Stomach (tissue), 9 donors: Measurements from ENCODE around the gene DDX27. TPM values are rescaled to one million over a fixed set of nuclear protein-coding genes. Genes with fewer than 3 reads are reported as not detected.
A peak's percentile ranks its signal among the peaks of the same experiment; 100 is the strongest.

Source experiments
- DNase-seq, 2 donors: peaks; one replicate each; pipeline versions ENCODE4 v3.0.0 to v3.0.0-alpha.2; 2013 to 2019
- H3K27ac ChIP-seq, 5 donors: fragments of 200-600 bp in 4 of 5; sonication (generic) in 4 of 5; one replicate each; pipeline ENCODE4 v1.5.1; 2013 to 2019; ENCODE audit warnings: mild to moderate bottlenecking in 1 of 5, moderate library complexity in 1 of 5
- H3K27me3 ChIP-seq, 3 donors: fragments of 200-600 bp; sonication (generic); one replicate each; pipeline ENCODE4 v1.5.1; 2017 to 2019; ENCODE audit warnings: mixed run types in 1 of 3
- H3K36me3 ChIP-seq, 4 donors: fragments of 200-600 bp; sonication (generic); 1 replicate in 3 of 4; 2 replicates in 1 of 4; pipeline ENCODE4 v1.5.1; 2016 to 2019
- H3K4me1 ChIP-seq, 4 donors: fragments of 200-600 bp; sonication (generic); one replicate each; pipeline ENCODE4 v1.5.1; 2016 to 2019
- H3K4me3 ChIP-seq, 4 donors: fragments of 200-600 bp; sonication (generic) in 3 of 4; one replicate each; pipeline ENCODE4 v1.5.1; 2016 to 2019; ENCODE audit warnings: mild to moderate bottlenecking in 1 of 4
- H3K9me3 ChIP-seq, 4 donors: fragments of 200-600 bp; sonication (generic); one replicate each; pipeline ENCODE4 v1.5.1; 2016 to 2019
- CTCF ChIP-seq, 7 experiments: fragments of 450-650 bp in 4 of 7; fragments of 200-600 bp in 3 of 7; sonication (generic) in 3 of 7; IDR thresholded peaks; one replicate each; pipeline ENCODE4 v1.5.1; 2016 to 2019; ENCODE audit warnings: antibody characterized with exemption in 7 of 7, control low read depth in 2 of 7, mild to moderate bottlenecking in 1 of 7
- EP300 ChIP-seq: sonication (generic); formaldehyde crosslinking; IDR thresholded peaks from one replicate; pipeline ENCODE4 v1.6.1; 2017; ENCODE audit warnings: antibody characterized with exemption
- POLR2A ChIP-seq, 4 donors: fragments of 450-650 bp; IDR thresholded peaks; one replicate each; pipeline ENCODE4 v1.6.1; 2016; ENCODE audit warnings: antibody characterized with exemption in 4 of 4, control low read depth in 2 of 4, mild to moderate bottlenecking in 1 of 4, moderate library complexity in 1 of 4
- POLR2AphosphoS5 ChIP-seq, 3 donors: sonication (generic); formaldehyde crosslinking; IDR thresholded peaks; one replicate each; pipeline ENCODE4 v1.6.1; 2016; ENCODE audit warnings: antibody characterized with exemption in 3 of 3
- WGBS, 5 donors: extraction: QIAGEN DNeasy Blood & Tissue Kit in 3 of 5; methylation state at CpG; one replicate each; pipeline versions ENCODE4 v1.1.5 to v1.1.7; 2013 to 2018; 5-methylcytosine and 5-hydroxymethylcytosine counted together
- intact Hi-C: fragments of 100-400 bp; cut with DNase I; formaldehyde crosslinking; loops from one replicate; pipeline ENCODE4 v1.15.1; 2023; ENCODE audit warnings: low total_unique reads
- polyA plus RNA-seq, 3 donors: library from polyadenylated mRNA; stranded (reverse); fragments of 200-250 nt; gene quantifications; one replicate each; pipeline ENCODE4 v1.2.3, GENCODE V29; 2013
- total RNA-seq, 5 donors: library from RNA; depleted of rRNA; stranded (reverse); fragments of >200 nt; gene quantifications; one replicate each; pipeline versions ENCODE4 v1.1.0 to v1.2.3, GENCODE V29; 2014 to 2016
- donor health status: healthy with polysubstance abuse.
- donor health status: Bipolar disorder and iron deficiency.
- donor health status: healthy.

The DDX27 gene
- total and polyA plus RNA-seq, 8 donors = 11.7 to 38.2 (median 21.4) TPM

- Histone ChIP-seq H3K4me3 (no peak overlapping the region), H3K27ac (no peak overlapping the region), H3K36me3 (peaks cover 71 to 99% (median 98%) of the 10 kb centered on the region in 4 donors), H3K4me1 (no peaks in the 10 kb centered on the region), H3K27me3 (no peaks in the 10 kb centered on the region), H3K9me3 (no peaks in the 10 kb centered on the region)
- intact Hi-C loops = no loop called here
- 91 to 96% (median 94%) methylated on average over 8 to 9 of the region's 9 CpGs for WGBS, 5 donors
- no peak for TF ChIP-seq CTCF (IDR thresholded peaks at IDR 0.05)
- no peak for TF ChIP-seq EP300
- TF ChIP-seq POLR2A (IDR thresholded peaks at IDR 0.05) = no peak
- TF ChIP-seq POLR2AphosphoS5 (IDR thresholded peaks at IDR 0.05) = no peak
- no peak for DNase-seq
Measured at GRCh38 chr20:49228676-49229075, 9.5 kb downstream of the DDX27 start.

- H3K36me3 ChIP-seq = peaks cover 71 to 99% (median 98%) of the 10 kb centered on the region in 4 donors
- 81 to 96% (median 87%) methylated on average over 2 of the region's 2 CpGs for WGBS, 5 donors
- TF ChIP-seq POLR2A (IDR thresholded peaks at IDR 0.05) = no peak
- TF ChIP-seq CTCF (IDR thresholded peaks at IDR 0.05) = no peak
- no peak for TF ChIP-seq EP300
- no peak for TF ChIP-seq POLR2AphosphoS5 (IDR thresholded peaks at IDR 0.05)
- intact Hi-C loops = no loop called here
- no peaks in the 10 kb centered on the region for H3K9me3 ChIP-seq
- no peaks in the 10 kb centered on the region for H3K4me1 ChIP-seq
- no peak for DNase-seq
- H3K27me3 ChIP-seq = no peaks in the 10 kb centered on the region
- no peak overlapping the region for H3K4me3 ChIP-seq
- no peak overlapping the region for H3K27ac ChIP-seq
Measured at GRCh38 chr20:49229381-49229780, 10.2 kb downstream of the DDX27 start.

GRCh38 chr20:49230021-49230420 lies 10.8 kb downstream of the DDX27 start:
- Histone ChIP-seq H3K36me3 (peaks cover 72 to 99% (median 98%) of the 10 kb centered on the region in 4 donors), H3K27ac (no peak overlapping the region), H3K27me3 (no peaks in the 10 kb centered on the region), H3K9me3 (no peaks in the 10 kb centered on the region), H3K4me3 (no peak overlapping the region), H3K4me1 (no peaks in the 10 kb centered on the region)
- no peak for DNase-seq
- intact Hi-C loops = no loop called here
- WGBS, 5 donors = 89 to 96% (median 93%) methylated on average over 7 to 10 of the region's 10 CpGs
- no peak for TF ChIP-seq EP300
- TF ChIP-seq POLR2A (IDR thresholded peaks at IDR 0.05) = no peak

GRCh38 chr20:49230561-49231133 lies 11.4 kb downstream of the DDX27 start:
- H3K4me3 ChIP-seq = no peak overlapping the region
- no peaks in the 10 kb centered on the region for H3K9me3 ChIP-seq
- intact Hi-C loops = no loop called here
- 63 to 82% (median 76%) methylated on average over 8 of the region's 8 CpGs for WGBS, 5 donors
- H3K4me1 ChIP-seq = no peaks in the 10 kb centered on the region
- DNase-seq = peak in 1 of 2 donors; percentile 41
- H3K27ac ChIP-seq = peak overlapping the region in 1 of 5 donors; percentile 4
- peaks cover 76 to 99% (median 98%) of the 10 kb centered on the region in 4 donors for H3K36me3 ChIP-seq
- TF ChIP-seq POLR2A (IDR thresholded peaks at IDR 0.05) (no peak), CTCF (IDR thresholded peaks at IDR 0.05) (no peak), EP300 (no peak), POLR2AphosphoS5 (IDR thresholded peaks at IDR 0.05) (no peak)
- H3K27me3 ChIP-seq = no peaks in the 10 kb centered on the region

- DNase-seq = no peak
- Histone ChIP-seq H3K4me1 (no peaks in the 10 kb centered on the region), H3K9me3 (no peaks in the 10 kb centered on the region), H3K27ac (no peak overlapping the region), H3K4me3 (no peak overlapping the region), H3K27me3 (no peaks in the 10 kb centered on the region), H3K36me3 (peaks cover 73 to 99% (median 97%) of the 10 kb centered on the region in 4 donors)
- 69 to 97% (median 82%) methylated on average over 7 of the region's 7 CpGs for WGBS, 5 donors
- TF ChIP-seq EP300 = no peak
- no peak for TF ChIP-seq POLR2AphosphoS5 (IDR thresholded peaks at IDR 0.05)
- TF ChIP-seq POLR2A (IDR thresholded peaks at IDR 0.05) = no peak
- TF ChIP-seq CTCF (IDR thresholded peaks at IDR 0.05) = no peak
- intact Hi-C loops = no loop called here
Measured at GRCh38 chr20:49231471-49231870, 12.3 kb downstream of the DDX27 start.
